22Rv1 (cell line): Measurements from ENCODE around the gene ZBTB20.

Experiments
- CTCF ChIP-seq: fragments of 450-650 bp; IDR thresholded peaks from 2 replicates; pipeline ENCODE4 v1.5.1; 2017; ENCODE audit warnings: mild to moderate bottlenecking
- ZFX ChIP-seq: fragments of 450-650 bp; IDR thresholded peaks from 2 replicates; pipeline ENCODE4 v1.6.1; 2017; ENCODE audit warnings: antibody characterized with exemption, borderline replicate concordance

DNA sequence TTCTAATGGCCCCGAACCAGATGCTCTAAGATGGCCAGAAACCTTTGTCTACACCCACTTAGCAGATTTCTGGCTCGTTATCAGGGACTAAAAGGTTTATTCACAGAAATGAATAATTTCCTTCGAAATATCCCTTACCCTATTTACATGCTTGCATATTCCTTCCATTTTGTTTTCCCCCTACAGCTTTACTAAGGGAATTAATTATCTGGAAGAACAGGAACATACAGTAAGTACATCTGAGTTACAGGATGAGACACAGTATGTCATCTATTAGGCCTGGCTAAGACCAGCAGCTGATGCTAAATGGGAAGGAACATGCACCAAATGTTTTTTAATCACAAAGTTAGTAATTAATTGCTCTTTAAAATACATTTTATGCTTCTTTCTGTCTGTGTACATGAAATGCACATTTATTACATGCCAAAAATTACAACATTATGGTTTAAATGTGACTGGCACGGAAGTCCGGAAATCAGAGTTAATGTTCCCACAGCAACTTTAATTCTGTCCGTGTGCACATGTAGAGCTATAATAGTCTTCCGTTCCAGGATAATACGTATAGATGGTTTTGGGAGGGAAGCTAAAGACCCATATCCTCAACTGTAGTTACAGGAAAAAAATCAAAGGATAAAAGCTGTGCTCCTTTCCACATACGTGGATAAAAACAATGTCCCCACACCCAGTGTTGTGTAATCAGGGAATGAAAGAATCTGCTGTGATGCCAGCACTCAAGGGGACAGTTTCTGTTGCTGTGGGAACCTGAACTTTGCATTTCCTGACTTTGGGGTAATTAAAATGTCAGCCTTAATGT is 771.3 kb downstream of the ZBTB20 start:
- TF ChIP-seq CTCF (no peak), ZFX (no peak)
